Ascending aorta (tissue), 2 donors: ENCODE measurements around the gene IGFN1. TPM values are rescaled to one million over a fixed set of nuclear protein-coding genes. Genes with fewer than 3 reads are reported as not detected.

Experiments
- DNase-seq, 2 donors: peaks; one replicate each; pipeline ENCODE4 v3.0.0-alpha.2; 2019; ENCODE audit warnings: low spot score in 2 of 2
- H3K27ac ChIP-seq, 2 donors: fragments of 200-600 bp; sonication (generic); one replicate each; pipeline ENCODE4 v1.5.1; 2016 to 2017; ENCODE audit warnings: mild to moderate bottlenecking in 1 of 2
- H3K27me3 ChIP-seq: fragments of 200-600 bp; sonication (generic); one replicate; pipeline ENCODE4 v1.5.1; 2017
- H3K36me3 ChIP-seq, 2 donors: fragments of 200-600 bp; sonication (generic); one replicate each; pipeline ENCODE4 v1.5.1; 2016
- H3K4me1 ChIP-seq, 2 donors: fragments of 200-600 bp; sonication (generic); one replicate each; pipeline ENCODE4 v1.5.1; 2016 to 2017; ENCODE audit warnings: mild to moderate bottlenecking in 1 of 2
- H3K4me3 ChIP-seq, 2 donors: fragments of 200-600 bp; sonication (generic); one replicate each; pipeline ENCODE4 v1.5.1; 2016 to 2017; ENCODE audit warnings: mild to moderate bottlenecking in 1 of 2
- H3K9me3 ChIP-seq, 2 donors: fragments of 200-600 bp; sonication (generic); one replicate each; pipeline ENCODE4 v1.5.1; 2016
- CTCF ChIP-seq, 3 experiments: fragments of 200-600 bp in 2 of 3; fragments of 450-650 bp in 1 of 3; sonication (generic) in 2 of 3; IDR thresholded peaks; one replicate each; pipeline ENCODE4 v1.5.1; 2016 to 2019; ENCODE audit warnings: antibody characterized with exemption in 3 of 3, mild to moderate bottlenecking in 1 of 3, moderate library complexity in 1 of 3
- intact Hi-C: fragments of 100-400 bp; cut with DNase I; formaldehyde crosslinking; loops from one replicate; pipeline ENCODE4 v1.15.1; 2023
- total RNA-seq: library from RNA; depleted of rRNA; stranded (reverse); fragments of >200 nt; gene quantifications from one replicate; pipeline ENCODE4 v1.1.0, GENCODE V29; 2016

IGFN1 gene
- total RNA-seq, 1 donor from 2014 or later: not detected

- H3K36me3 ChIP-seq: peaks cover 50 to 91% of the 10 kb centered on the region in 2 donors
- intact Hi-C loops: no loop called here
- TF ChIP-seq CTCF (IDR thresholded peaks at IDR 0.05): no peak
These were observed 43.1 kb upstream of the IGFN1 start for GRCh38 chr1:201147396-201148015.

GRCh38 chr1:201149400-201149799, 41.2 kb upstream of the IGFN1 start:
- H3K4me1 ChIP-seq: peaks cover 5 to 10% of the 10 kb centered on the region in 2 donors
- TF ChIP-seq CTCF (IDR thresholded peaks at IDR 0.05): peak in 2 of 3 experiments; percentile 7 to 22
- H3K36me3 ChIP-seq: peaks cover 32 to 72% of the 10 kb centered on the region in 2 donors
- H3K27me3 ChIP-seq: no peaks in the 10 kb centered on the region
- DNase-seq: no peak
- H3K4me3 ChIP-seq: no peak overlapping the region
- H3K9me3 ChIP-seq: no peaks in the 10 kb centered on the region
- intact Hi-C loops: no loop called here
- no peak overlapping the region for H3K27ac ChIP-seq

More at GRCh38 chr1:201147396-201148015, 43.1 kb upstream of the IGFN1 start:
- DNase-seq: no peak
- Histone ChIP-seq H3K9me3 (no peaks in the 10 kb centered on the region), H3K4me3 (no peak overlapping the region), H3K4me1 (no peaks in the 10 kb centered on the region), H3K27ac (no peak overlapping the region), H3K27me3 (no peaks in the 10 kb centered on the region)

GRCh38 chr1:201153474-201154388, 36.9 kb upstream of the IGFN1 start:
- no peak for TF ChIP-seq CTCF (IDR thresholded peaks at IDR 0.05)
- intact Hi-C loops: loop anchor here (1.0 kb wide), 1 partner anchor 17 kb away; no protein-coding TSS in a partner anchor
- H3K27me3 ChIP-seq: no peaks in the 10 kb centered on the region
- H3K9me3 ChIP-seq: no peaks in the 10 kb centered on the region
- H3K36me3 ChIP-seq: peaks cover 0 to 28% of the 10 kb centered on the region in 2 donors
- H3K27ac ChIP-seq: peak overlapping the region; percentile 37 to 41
- no peak for DNase-seq
- peak overlapping the region; percentile 75 to 91 for H3K4me3 ChIP-seq
- H3K4me1 ChIP-seq: peaks cover 8 to 13% of the 10 kb centered on the region in 2 donors

- Histone ChIP-seq H3K36me3 (peaks cover 0 to 20% of the 10 kb centered on the region in 2 donors), H3K27ac (peak within 1 kb of the TSS; percentile 37 to 41), H3K4me1 (peaks cover 8 to 13% of the 10 kb centered on the region in 2 donors), H3K27me3 (no peaks in the 10 kb centered on the region), H3K9me3 (no peaks in the 10 kb centered on the region), H3K4me3 (peak within 1 kb of the TSS; percentile 75 to 91)
- TF ChIP-seq CTCF (IDR thresholded peaks at IDR 0.05): no peak
- DNase-seq: peak; percentile 90 to 98
- intact Hi-C loops: loop anchor here (1.0 kb wide), 1 partner anchor 16 kb away; no protein-coding TSS in a partner anchor
These were observed 36.0 kb upstream of the IGFN1 start, which contains the start of gene TMEM9 for GRCh38 chr1:201154389-201155165. TSS of gene TMEM9 (minus strand) at chr1:201154474. CDS start at chr1:201153923, 551 bp downstream.

GRCh38 chr1:201155354-201155753, 35.3 kb upstream of the IGFN1 start:
- peaks cover 0 to 13% of the 10 kb centered on the region in 2 donors for H3K36me3 ChIP-seq
- no peaks in the 10 kb centered on the region for H3K9me3 ChIP-seq
- no peak overlapping the region for H3K4me3 ChIP-seq
- TF ChIP-seq CTCF (IDR thresholded peaks at IDR 0.05): no peak
- H3K4me1 ChIP-seq: peaks cover 8 to 13% of the 10 kb centered on the region in 2 donors
- no peak overlapping the region for H3K27ac ChIP-seq
- no peak for DNase-seq
- intact Hi-C loops: no loop called here
- H3K27me3 ChIP-seq: no peaks in the 10 kb centered on the region
